GM12872 (cell line): ENCODE data around the gene SPINT3.
A peak's percentile ranks its signal among the peaks of the same experiment; 100 is the strongest.

Experiments used
- CTCF ChIP-seq: IDR thresholded peaks from 3 replicates; pipeline ENCODE4 v1.5.1; 2011; ENCODE audit warnings: low read depth, mild to moderate bottlenecking, low read length, moderate library complexity; ENCODE audit not compliant: insufficient read depth

Gene SPINT3

DNA sequence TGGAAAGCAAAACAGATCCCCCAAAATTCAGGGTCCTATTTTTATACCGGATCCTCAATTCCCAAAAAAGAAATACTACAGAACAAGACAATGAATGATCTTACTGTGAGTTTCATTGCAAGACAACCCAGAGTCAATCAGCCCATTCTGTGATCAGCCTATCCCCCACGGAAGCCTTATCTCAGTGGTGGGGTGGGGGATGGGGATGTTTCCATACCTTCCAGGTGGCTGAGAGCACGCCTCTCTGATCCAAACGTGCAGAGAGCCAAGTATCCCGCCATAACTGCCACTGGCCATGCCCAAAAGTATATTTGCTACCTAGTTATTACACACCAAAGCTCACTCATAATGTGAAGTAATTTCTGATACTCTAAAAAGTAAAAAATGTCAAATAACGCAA is 30.7 kb downstream of the SPINT3 start:
- no peak for TF ChIP-seq CTCF

GRCh38 chr20:45479822-45480221 is 35.6 kb downstream of the SPINT3 start:
- TF ChIP-seq CTCF, result no peak

- TF ChIP-seq CTCF, result peak; percentile 49
These were observed 44.5 kb downstream of the SPINT3 start for GRCh38 chr20:45470937-45471336.

- no peak for TF ChIP-seq CTCF
These were observed 45.0 kb downstream of the SPINT3 start for GRCh38 chr20:45470262-45470931.

- no peak for TF ChIP-seq CTCF
These were observed 45.8 kb downstream of the SPINT3 start, which contains the start of gene WFDC2 for GRCh38 chr20:45469336-45470261. WFDC2 (plus strand) TSS chr20:45469753; CDS start chr20:45469782, 29 bp downstream.

GRCh38 chr20:45467861-45468260 is 47.6 kb downstream of the SPINT3 start:
- TF ChIP-seq CTCF, result no peak

GRCh38 chr20:45467172-45467571 is 48.2 kb downstream of the SPINT3 start:
- no peak for TF ChIP-seq CTCF
